CD14-positive monocyte (primary cell): ENCODE results near the gene TBC1D4. TPM values are rescaled to one million over a fixed set of nuclear protein-coding genes. Genes with fewer than 3 reads are reported as not detected.

Experiments
- DNase-seq, 3 donors: peaks; one replicate each; pipeline ENCODE4 v3.0.0-alpha.2; 2011 to 2022
- H2AFZ ChIP-seq: 2 replicates; pipeline ENCODE4 v1.6.0; 2012; ENCODE audit warnings: mild to moderate bottlenecking, low read depth, low read length, inconsistent platforms; ENCODE audit not compliant: insufficient read depth, poor library complexity, severe bottlenecking
- H3K27ac ChIP-seq, 2 donors: 1 replicate in 1 of 2; 2 replicates in 1 of 2; pipeline ENCODE4 v1.5.1; 2012 to 2013; ENCODE audit warnings: low read length in 2 of 2, control low read depth in 1 of 2, inconsistent platforms in 1 of 2, low read depth in 1 of 2, mild to moderate bottlenecking in 1 of 2
- H3K27me3 ChIP-seq, 2 donors: one replicate each; pipeline versions ENCODE4 v1.6.0 to v1.6.1; 2011 to 2013; ENCODE audit warnings: low read length in 2 of 2; ENCODE audit not compliant: control insufficient read depth in 2 of 2, insufficient read depth in 2 of 2
- H3K36me3 ChIP-seq, 2 donors: replicated peaks in 1 of 2; 1 replicate in 1 of 2; 2 replicates in 1 of 2; pipeline versions ENCODE4 v1.5.1 to v1.6.1; 2012 to 2013; ENCODE audit warnings: low read length in 2 of 2, control low read depth in 1 of 2, inconsistent platforms in 1 of 2, mild to moderate bottlenecking in 1 of 2; ENCODE audit not compliant: insufficient read depth in 2 of 2, control insufficient read depth in 1 of 2
- H3K4me1 ChIP-seq, 2 donors: 1 replicate in 1 of 2; 2 replicates in 1 of 2; pipeline versions ENCODE4 v1.5.1 to v1.6.1; 2012 to 2013; ENCODE audit warnings: low read length in 2 of 2, control low read depth in 1 of 2, inconsistent platforms in 1 of 2, mild to moderate bottlenecking in 1 of 2, moderate library complexity in 1 of 2; ENCODE audit not compliant: insufficient read depth in 2 of 2, control insufficient read depth in 1 of 2
- H3K4me2 ChIP-seq: replicated peaks from 2 replicates; pipeline ENCODE3; 2012; ENCODE audit warnings: low read length, moderate library complexity, mild to moderate bottlenecking; ENCODE audit not compliant: poor library complexity, severe bottlenecking; ENCODE audit errors: extremely low read depth
- H3K4me3 ChIP-seq, 3 experiments: fragments of 200-600 bp in 1 of 3; sonication (generic) in 1 of 3; replicated peaks in 1 of 3; 1 replicate in 2 of 3; 2 replicates in 1 of 3; pipeline ENCODE4 v1.5.1; 2011 to 2013; ENCODE audit warnings: low read length in 3 of 3, mild to moderate bottlenecking in 3 of 3, control low read depth in 2 of 3, low read depth in 2 of 3, inconsistent platforms in 1 of 3, moderate library complexity in 1 of 3
- H3K79me2 ChIP-seq: 2 replicates; pipeline ENCODE4 v1.6.0; 2012; ENCODE audit warnings: mild to moderate bottlenecking, control low read depth, inconsistent platforms, low read length, moderate library complexity; ENCODE audit not compliant: insufficient read depth
- H3K9ac ChIP-seq: 2 replicates; pipeline ENCODE4 v1.6.0; 2017; ENCODE audit warnings: low read length, mild to moderate bottlenecking; ENCODE audit not compliant: insufficient read depth, poor library complexity, severe bottlenecking
- H3K9me3 ChIP-seq, 2 donors: replicated peaks in 1 of 2; 1 replicate in 1 of 2; 2 replicates in 1 of 2; pipeline versions ENCODE4 v1.5.1 to v1.6.1; 2012 to 2013; ENCODE audit warnings: low read length in 2 of 2, control low read depth in 1 of 2; ENCODE audit not compliant: control insufficient read depth in 1 of 2, insufficient read depth in 1 of 2
- H4K20me1 ChIP-seq: 2 replicates; pipeline ENCODE4 v1.6.0; 2012; ENCODE audit warnings: mild to moderate bottlenecking, low read length, control low read depth, moderate library complexity; ENCODE audit not compliant: insufficient read depth
- H3K27ac Mint-ChIP-seq, 7 donors: one replicate each; pipeline ENCODE4 v1.8.0; 2020; ENCODE audit warnings: mild to moderate bottlenecking in 7 of 7, mixed read lengths in 7 of 7, moderate library complexity in 6 of 7, inconsistent platforms in 2 of 7
- H3K27me3 Mint-ChIP-seq, 3 donors: one replicate each; pipeline ENCODE4 v1.8.0; 2021 to 2022; ENCODE audit warnings: low read depth in 3 of 3, mild to moderate bottlenecking in 3 of 3, mixed read lengths in 3 of 3, moderate library complexity in 3 of 3, inconsistent platforms in 1 of 3
- H3K36me3 Mint-ChIP-seq, 2 donors: one replicate each; pipeline ENCODE4 v1.8.0; 2020; ENCODE audit warnings: mixed read lengths in 2 of 2, inconsistent platforms in 1 of 2, mild to moderate bottlenecking in 1 of 2
- H3K4me1 Mint-ChIP-seq: one replicate; pipeline ENCODE4 v1.8.0; 2020; ENCODE audit warnings: mild to moderate bottlenecking, mixed read lengths
- H3K4me3 Mint-ChIP-seq, 2 donors: one replicate each; pipeline ENCODE4 v1.8.0; 2020; ENCODE audit warnings: mild to moderate bottlenecking in 2 of 2, mixed read lengths in 2 of 2, moderate library complexity in 1 of 2
- H3K9me3 Mint-ChIP-seq, 7 donors: one replicate each; pipeline ENCODE4 v1.8.0; 2020 to 2022; ENCODE audit warnings: mixed read lengths in 7 of 7, mild to moderate bottlenecking in 6 of 7, moderate library complexity in 6 of 7, inconsistent platforms in 2 of 7
- CTCF ChIP-seq: fragments of 200-600 bp; IDR thresholded peaks from one replicate; pipeline ENCODE4 v1.8.0; 2022; ENCODE audit warnings: antibody characterized with exemption, mild to moderate bottlenecking
- WGBS: methylation state at CpG from one replicate; pipeline ENCODE4 v1.1.5; 2013; ENCODE audit warnings: missing lambda C conversion rate; ENCODE audit not compliant: insufficient coverage; 5-methylcytosine and 5-hydroxymethylcytosine counted together
- intact Hi-C, 2 donors: fragments of 100-400 bp; cut with micrococcal nuclease; formaldehyde crosslinking; loops; one replicate each; pipeline versions ENCODE4 v1.15.0 to v1.15.1; 2023
- polyA plus RNA-seq, 3 donors: library from polyadenylated mRNA; depleted of rRNA in 1 of 3; unstranded in 2 of 3; stranded (reverse) in 1 of 3; fragments of 300-500 nt in 2 of 3; fragments of >200 nt in 1 of 3; fragmentation: Illumina TruSeq in 2 of 3; gene quantifications; 1 replicate in 2 of 3; 2 replicates in 1 of 3; pipeline ENCODE4 v1.2.3, GENCODE V29; 2012 to 2021

The TBC1D4 gene
- polyA plus RNA-seq, 3 donors = 2.0 to 6.7 (median 2.5) TPM

- Histone ChIP-seq H3K36me3 (no peaks in the 10 kb centered on the region), H3K9ac (no peak overlapping the region), H2AFZ (no peak overlapping the region), H3K4me3 (no peak overlapping the region), H3K4me1 (no peaks in the 10 kb centered on the region), H3K79me2 (no peaks in the 10 kb centered on the region), H3K27ac (no peak overlapping the region), H3K4me2 (no peak overlapping the region), H3K9me3 (no peaks in the 10 kb centered on the region), H4K20me1 (no peaks in the 10 kb centered on the region), H3K27me3 (no peaks in the 10 kb centered on the region)
- Mint-ChIP-seq H3K9me3 (peaks cover 0 to 2% (median 0%) of the 10 kb centered on the region in 7 donors), H3K4me1 (no peaks in the 10 kb centered on the region), H3K27ac (no peak overlapping the region), H3K27me3 (peaks cover 0 to 2% (median 1%) of the 10 kb centered on the region in 3 donors), H3K36me3 (peaks cover 1 to 3% of the 10 kb centered on the region in 2 donors), H3K4me3 (no peak overlapping the region)
- TF ChIP-seq CTCF = no peak
- DNase-seq = no peak
- 100% methylated on average over 4 of the region's 5 CpGs for WGBS
- intact Hi-C loops = no loop called here
Measured at GRCh38 chr13:75299246-75299645, 182.7 kb downstream of the TBC1D4 start.

- H3K27me3 Mint-ChIP-seq = peaks cover 0 to 2% (median 0%) of the 10 kb centered on the region in 3 donors
- no peak overlapping the region for H3K4me3 Mint-ChIP-seq
- TF ChIP-seq CTCF = no peak
- DNase-seq = no peak
- no peaks in the 10 kb centered on the region for H3K4me1 Mint-ChIP-seq
- no peak overlapping the region for H3K27ac ChIP-seq
- H3K4me1 ChIP-seq = no peaks in the 10 kb centered on the region
- H3K79me2 ChIP-seq = no peaks in the 10 kb centered on the region
- intact Hi-C loops = no loop called here
- H3K36me3 ChIP-seq = no peaks in the 10 kb centered on the region
- H3K27ac Mint-ChIP-seq = peak overlapping the region in 1 of 7 donors; percentile 1
- H3K9me3 Mint-ChIP-seq = no peaks in the 10 kb centered on the region
- no CpG with 5 or more reads among the region's 1 CpG for WGBS
- no peak overlapping the region for H3K4me3 ChIP-seq
- H3K9ac ChIP-seq = no peak overlapping the region
- H3K9me3 ChIP-seq = no peaks in the 10 kb centered on the region
- peaks cover 0 to 3% of the 10 kb centered on the region in 2 donors for H3K36me3 Mint-ChIP-seq
- no peak overlapping the region for H2AFZ ChIP-seq
- H3K27me3 ChIP-seq = no peaks in the 10 kb centered on the region
- H3K4me2 ChIP-seq = no peak overlapping the region
- H4K20me1 ChIP-seq = no peaks in the 10 kb centered on the region
Measured at GRCh38 chr13:75296641-75297040, 185.3 kb downstream of the TBC1D4 start.
